Glutamatergic neuron (in vitro differentiated cells): Measurements from ENCODE around the gene ADK. TPM values are rescaled to one million over a fixed set of nuclear protein-coding genes. Genes with fewer than 3 reads are reported as not detected.

ENCODE experiments used
- DNase-seq: peaks from one replicate; pipeline ENCODE4 v3.0.0; 2022
- H3K27ac Mint-ChIP-seq: one replicate; pipeline ENCODE4 v1.8.0; 2020; ENCODE audit warnings: mild to moderate bottlenecking, mixed read lengths, inconsistent platforms; ENCODE audit not compliant: unreplicated experiment
- H3K27me3 Mint-ChIP-seq: one replicate; pipeline ENCODE4 v1.8.0; 2020; ENCODE audit warnings: mild to moderate bottlenecking, moderate library complexity, mixed read lengths, inconsistent platforms; ENCODE audit not compliant: unreplicated experiment
- H3K36me3 Mint-ChIP-seq: one replicate; pipeline ENCODE4 v1.8.0; 2020; ENCODE audit warnings: mild to moderate bottlenecking, mixed read lengths, inconsistent platforms; ENCODE audit not compliant: unreplicated experiment
- H3K4me1 Mint-ChIP-seq: one replicate; pipeline ENCODE4 v1.8.0; 2020; ENCODE audit warnings: mild to moderate bottlenecking, low read depth, mixed read lengths, inconsistent platforms; ENCODE audit not compliant: unreplicated experiment
- H3K4me3 Mint-ChIP-seq: one replicate; pipeline ENCODE4 v1.8.0; 2020; ENCODE audit warnings: mild to moderate bottlenecking, mixed read lengths, inconsistent platforms; ENCODE audit not compliant: unreplicated experiment
- H3K9me3 Mint-ChIP-seq: one replicate; pipeline ENCODE4 v1.8.0; 2020; ENCODE audit warnings: mild to moderate bottlenecking, moderate library complexity, mixed read lengths, inconsistent platforms; ENCODE audit not compliant: unreplicated experiment
- CTCF ChIP-seq: fragments of 200-600 bp; sonication (generic); IDR thresholded peaks from one replicate; pipeline ENCODE4 v1.5.0; 2021; ENCODE audit not compliant: partially characterized antibody, unreplicated experiment
- total RNA-seq: library from RNA; stranded (reverse); fragmentation: NEBNext Ultra II Directional; extraction: Animal tissue kit (Norgen Biotek cat#: 25700); gene quantifications from one replicate; pipeline ENCODE4 v1.2.1, GENCODE V29; 2021; ENCODE audit not compliant: unreplicated experiment

Gene ADK
- total RNA-seq, 1 donor from 2014 or later: 16.4 TPM

DNA sequence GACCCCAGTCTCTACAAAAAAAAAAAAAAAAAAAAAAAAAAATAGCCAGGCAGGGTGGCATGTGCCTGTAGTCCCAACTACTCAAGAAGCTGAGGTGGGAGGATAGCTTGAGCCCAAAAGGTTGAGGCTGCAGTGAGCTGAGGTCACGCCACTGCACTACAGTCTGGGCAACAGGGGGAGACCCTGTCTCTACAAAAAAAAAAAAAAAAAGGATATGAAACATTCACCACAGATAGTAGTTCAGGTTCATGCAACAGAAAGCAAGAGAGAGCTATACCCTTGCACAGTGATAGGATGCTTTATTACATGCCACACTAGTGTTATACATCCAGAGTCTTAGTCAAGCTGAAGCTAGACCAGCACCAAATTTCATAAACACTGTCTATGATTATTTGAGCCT lies 526.9 kb downstream of the ADK start:
- Mint-ChIP-seq H3K9me3 (no peaks in the 10 kb centered on the region), H3K27ac (no peak overlapping the region), H3K4me1 (peaks cover 9% of the 10 kb centered on the region), H3K4me3 (no peak overlapping the region), H3K27me3 (peaks cover 2% of the 10 kb centered on the region), H3K36me3 (no peaks in the 10 kb centered on the region)
- DNase-seq: no peak
- no peak for TF ChIP-seq CTCF

GRCh38 chr10:74681917-74682627 lies 531.1 kb downstream of the ADK start:
- no peak for TF ChIP-seq CTCF

GRCh38 chr10:74683067-74683466 lies 532.0 kb downstream of the ADK start:
- Mint-ChIP-seq H3K36me3 (no peaks in the 10 kb centered on the region), H3K9me3 (no peaks in the 10 kb centered on the region), H3K27me3 (no peaks in the 10 kb centered on the region), H3K27ac (no peak overlapping the region), H3K4me1 (peaks cover 8% of the 10 kb centered on the region), H3K4me3 (no peak overlapping the region)
- DNase-seq: no peak
- no peak for TF ChIP-seq CTCF

More at GRCh38 chr10:74681917-74682627, 531.1 kb downstream of the ADK start:
- Mint-ChIP-seq H3K4me1 (peaks cover 8% of the 10 kb centered on the region), H3K36me3 (no peaks in the 10 kb centered on the region), H3K9me3 (no peaks in the 10 kb centered on the region), H3K27ac (no peak overlapping the region), H3K27me3 (no peaks in the 10 kb centered on the region), H3K4me3 (no peak overlapping the region)
- DNase-seq: no peak

GRCh38 chr10:74683621-74684364 lies 532.8 kb downstream of the ADK start:
- Mint-ChIP-seq H3K27me3 (no peaks in the 10 kb centered on the region), H3K27ac (peak overlapping the region; percentile 6), H3K9me3 (no peaks in the 10 kb centered on the region), H3K4me1 (peaks cover 8% of the 10 kb centered on the region), H3K4me3 (peak overlapping the region; percentile 2), H3K36me3 (no peaks in the 10 kb centered on the region)
- TF ChIP-seq CTCF: no peak
- DNase-seq: no peak

DNA sequence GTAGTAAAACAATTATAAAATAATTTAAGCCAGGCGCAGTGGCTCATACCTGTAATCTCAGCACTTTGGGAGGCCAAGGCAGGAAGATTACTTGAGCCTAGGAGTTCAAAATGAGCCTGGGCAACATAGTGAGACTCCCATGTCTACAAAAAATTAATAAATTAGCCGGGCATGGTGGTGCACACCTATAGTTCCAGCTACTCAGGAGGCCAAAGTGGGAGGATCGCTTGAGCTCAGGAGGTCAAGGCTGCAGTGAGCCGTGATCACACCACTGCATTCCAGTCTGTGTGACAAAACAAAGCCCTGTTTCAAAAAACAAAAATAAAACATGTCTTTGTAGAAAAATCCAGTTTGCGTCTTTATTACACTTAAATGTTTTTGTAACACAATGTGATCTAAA lies 533.4 kb downstream of the ADK start:
- H3K27ac Mint-ChIP-seq: no peak overlapping the region
- H3K36me3 Mint-ChIP-seq: no peaks in the 10 kb centered on the region
- no peak for DNase-seq
- no peaks in the 10 kb centered on the region for H3K9me3 Mint-ChIP-seq
- H3K4me3 Mint-ChIP-seq: no peak overlapping the region
- peaks cover 8% of the 10 kb centered on the region for H3K4me1 Mint-ChIP-seq
- TF ChIP-seq CTCF: no peak
- no peaks in the 10 kb centered on the region for H3K27me3 Mint-ChIP-seq
